SK-N-SH (cell line): Measurements from ENCODE around the gene CCDC178. TPM values are rescaled to one million over a fixed set of nuclear protein-coding genes. Genes with fewer than 3 reads are reported as not detected.

Experiments used
- CTCF ChIA-PET: fragments of 300-600, 350-600 bp; formaldehyde crosslinking; extraction: SDS; loops from one replicate; lab custom pipeline; 2021; lab: Yijun Ruan, JAX
- POLR2A ChIA-PET: fragments of 350-600 bp; sonication (Branson Sonifier 250); formaldehyde crosslinking; extraction: SDS; loops from one replicate; lab custom pipeline; 2020; ENCODE audit warnings: antibody characterized with exemption, inconsistent platforms; lab: Yijun Ruan, JAX
- DNase-seq: peaks from one replicate; pipeline ENCODE4 v3.0.0; 2012
- H2AFZ ChIP-seq: fragments of 200-600 bp; sonication (generic); 2 replicates; pipeline ENCODE4 v1.8.1; 2016; ENCODE audit warnings: antibody characterized with exemption, mild to moderate bottlenecking, low read depth
- H3F3A ChIP-seq: fragments of 200-600 bp; sonication (generic); replicated peaks from 2 replicates; pipeline ENCODE3; 2016; ENCODE audit warnings: antibody characterized with exemption, mild to moderate bottlenecking; ENCODE audit not compliant: insufficient read depth
- H3K27ac ChIP-seq, 2 experiments: fragments of 200-500 bp in 1 of 2; fragments of 200-600 bp in 1 of 2; sonication (Bioruptor generic) in 1 of 2; sonication (generic), shearing (Covaris generic) in 1 of 2; 2 replicates each; pipeline versions ENCODE4 v1.5.1 to v1.6.1; 2014 to 2016; ENCODE audit warnings: low read depth in 2 of 2, inconsistent platforms in 1 of 2, low read length in 1 of 2, mild to moderate bottlenecking in 1 of 2, mixed read lengths in 1 of 2
- H3K27me3 ChIP-seq: fragments of 200-600 bp; sonication (generic), shearing (Covaris generic); 2 replicates; pipeline ENCODE4 v1.6.1; 2016; ENCODE audit warnings: mixed run types; ENCODE audit not compliant: insufficient read depth
- H3K36me3 ChIP-seq, 2 experiments: fragments of 200-500 bp in 1 of 2; fragments of 200-600 bp in 1 of 2; sonication (Bioruptor generic) in 1 of 2; sonication (generic) in 1 of 2; replicated peaks in 1 of 2; 2 replicates each; pipeline versions ENCODE3 to v1.5.1; 2014 to 2016; ENCODE audit warnings: low read length in 1 of 2, mild to moderate bottlenecking in 1 of 2; ENCODE audit not compliant: insufficient read depth in 2 of 2, control insufficient read depth in 1 of 2
- H3K4me1 ChIP-seq, 2 experiments: fragments of 200-500 bp in 1 of 2; fragments of 200-600 bp in 1 of 2; sonication (Bioruptor generic) in 1 of 2; sonication (generic), shearing (Covaris generic) in 1 of 2; 2 replicates each; pipeline versions ENCODE4 v1.5.1 to v1.6.1; 2014 to 2016; ENCODE audit warnings: low read depth in 1 of 2, low read length in 1 of 2, mixed run types in 1 of 2; ENCODE audit not compliant: insufficient read depth in 2 of 2, control insufficient read depth in 1 of 2
- H3K4me2 ChIP-seq: fragments of 200-600 bp; sonication (generic), shearing (Covaris generic); 2 replicates; pipeline ENCODE4 v1.6.1; 2017; ENCODE audit warnings: mixed run types
- H3K4me3 ChIP-seq, 2 experiments: fragments of 200-500 bp in 1 of 2; fragments of 200-600 bp in 1 of 2; sonication (Bioruptor generic) in 1 of 2; sonication (generic), shearing (Covaris generic) in 1 of 2; 2 replicates each; pipeline versions ENCODE4 v1.5.1 to v1.8.1; 2014 to 2016; ENCODE audit warnings: low read depth in 2 of 2, inconsistent platforms in 1 of 2, low read length in 1 of 2, mild to moderate bottlenecking in 1 of 2, mixed read lengths in 1 of 2, moderate library complexity in 1 of 2
- H3K79me2 ChIP-seq: fragments of 200-600 bp; sonication (generic); 2 replicates; pipeline ENCODE4 v1.8.1; 2017; ENCODE audit warnings: mild to moderate bottlenecking; ENCODE audit not compliant: insufficient read depth
- H3K9ac ChIP-seq: fragments of 200-600 bp; sonication (generic); 2 replicates; pipeline ENCODE4 v1.6.1; 2017; ENCODE audit warnings: mixed run types
- H3K9me2 ChIP-seq: fragments of 200-600 bp; sonication (generic); 2 replicates; pipeline ENCODE4 v1.6.1; 2017; ENCODE audit warnings: mixed run types
- H3K9me3 ChIP-seq: fragments of 200-600 bp; sonication (generic); 2 replicates; pipeline ENCODE4 v1.6.1; 2017; ENCODE audit warnings: mixed run types, mild to moderate bottlenecking, moderate library complexity
- H4K20me1 ChIP-seq: fragments of 200-600 bp; sonication (generic); 2 replicates; pipeline ENCODE4 v1.6.1; 2017; ENCODE audit warnings: mild to moderate bottlenecking, mixed run types; ENCODE audit not compliant: insufficient read depth
- EZH2phosphoT487 ChIP-seq: fragments of 200-600 bp; sonication (generic); IDR thresholded peaks from 2 replicates; pipeline ENCODE4 v1.6.1; 2017; ENCODE audit warnings: low read depth, mixed run types, mild to moderate bottlenecking, antibody characterized with exemption, moderate library complexity, borderline replicate concordance
- JUND ChIP-seq: IDR thresholded peaks from 2 replicates; pipeline ENCODE4 v1.4.0; 2012
- MAX ChIP-seq: IDR thresholded peaks from 2 replicates; pipeline ENCODE4 v1.4.0; 2012; ENCODE audit warnings: low read depth
- MXI1 ChIP-seq: IDR thresholded peaks from 2 replicates; pipeline ENCODE4 v1.6.1; 2012; ENCODE audit warnings: mild to moderate bottlenecking, low read depth, low read length, improper control_type of control experiment
- NFIC ChIP-seq: IDR thresholded peaks from 2 replicates; pipeline ENCODE4 v1.4.0; 2012; ENCODE audit warnings: borderline replicate concordance
- POLR2AphosphoS5 ChIP-seq: IDR thresholded peaks from 2 replicates; pipeline ENCODE4 v1.6.1; 2012; ENCODE audit warnings: low read depth, low read length
- RAD21 ChIP-seq: IDR thresholded peaks from 2 replicates; pipeline ENCODE4 v1.6.1; 2012; ENCODE audit warnings: mild to moderate bottlenecking, low read length
- REST ChIP-seq: IDR thresholded peaks from 2 replicates; pipeline ENCODE4 v1.6.1; 2012; ENCODE audit warnings: mild to moderate bottlenecking, low read depth, low read length, moderate library complexity
- USF2 ChIP-seq: fragments of 150-350 bp; IDR thresholded peaks from 2 replicates; pipeline ENCODE4 v1.6.1; 2017; ENCODE audit warnings: antibody characterized with exemption, low read length, low read depth, borderline replicate concordance
- YY1 ChIP-seq: IDR thresholded peaks from 2 replicates; pipeline ENCODE4 v1.4.0; 2012; ENCODE audit warnings: low read depth, mild to moderate bottlenecking
- WGBS: methylation state at CpG from one replicate; pipeline ENCODE4 v1.1.6; 2017; ENCODE audit warnings: low lambda C conversion rate; 5-methylcytosine and 5-hydroxymethylcytosine counted together
- polyA plus RNA-seq, 3 experiments: library from polyadenylated mRNA; depleted of rRNA; stranded (reverse); fragments of >200 nt; gene quantifications; 2 replicates each; pipeline ENCODE4 v1.2.3, GENCODE V29; 2012
- TF ChIP-seq, protein P1 (sequence below): fragments of 150-350 bp; IDR thresholded peaks from 2 replicates; pipeline ENCODE4 v1.6.1; 2016; ENCODE audit warnings: mild to moderate bottlenecking, low read depth, low read length

Gene CCDC178
- polyA plus RNA-seq, 1 of the 3 experiments (the other 2 are of a cell fraction), result not detected

GRCh38 chr18:33135951-33136660, 304.4 kb downstream of the CCDC178 start:
- Histone ChIP-seq H3K4me3 (no peak overlapping the region), H3K9me2 (no peaks in the 10 kb centered on the region), H3K27ac (no peak overlapping the region), H3K4me1 (no peaks in the 10 kb centered on the region), H3F3A (no peaks in the 10 kb centered on the region), H3K36me3 (no peaks in the 10 kb centered on the region), H4K20me1 (no peaks in the 10 kb centered on the region), H3K4me2 (no peak overlapping the region), H3K27me3 (no peaks in the 10 kb centered on the region), H3K9me3 (no peaks in the 10 kb centered on the region), H3K79me2 (no peaks in the 10 kb centered on the region), H2AFZ (no peak overlapping the region), H3K9ac (no peak overlapping the region)
- TF ChIP-seq REST (no peak), NFIC (no peak), POLR2AphosphoS5 (no peak), RAD21 (no peak), YY1 (no peak), MXI1 (no peak), EZH2phosphoT487 (no peak), MAX (no peak), JUND (no peak), USF2 (no peak)
- TF ChIP-seq, protein P1, sequence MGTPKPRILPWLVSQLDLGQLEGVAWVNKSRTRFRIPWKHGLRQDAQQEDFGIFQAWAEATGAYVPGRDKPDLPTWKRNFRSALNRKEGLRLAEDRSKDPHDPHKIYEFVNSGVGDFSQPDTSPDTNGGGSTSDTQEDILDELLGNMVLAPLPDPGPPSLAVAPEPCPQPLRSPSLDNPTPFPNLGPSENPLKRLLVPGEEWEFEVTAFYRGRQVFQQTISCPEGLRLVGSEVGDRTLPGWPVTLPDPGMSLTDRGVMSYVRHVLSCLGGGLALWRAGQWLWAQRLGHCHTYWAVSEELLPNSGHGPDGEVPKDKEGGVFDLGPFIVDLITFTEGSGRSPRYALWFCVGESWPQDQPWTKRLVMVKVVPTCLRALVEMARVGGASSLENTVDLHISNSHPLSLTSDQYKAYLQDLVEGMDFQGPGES, result no peak
- DNase-seq, result no peak
- WGBS, result 8% methylated on average over 2 of the region's 2 CpGs
- POLR2A ChIA-PET, result no interaction called here
- CTCF ChIA-PET, result no interaction called here
